ENCODE data around the gene HSPB2. TPM values are rescaled to one million over a fixed set of nuclear protein-coding genes. Genes with fewer than 3 reads are reported as not detected.
A peak's percentile ranks its signal among the peaks of the same experiment; 100 is the strongest.

The HSPB2 gene
- 9.2 TPM for total RNA-seq
- long read RNA-seq, transcript HSPB2-201 (2 exons, 1,335 nt), result major isoform, 8 of 8 reads
- long read RNA-seq, partial matches to known transcripts, result 0 of 8 reads
- long read RNA-seq, other reads (novel, unspliced or antisense), result 0 of 8 reads

- Histone ChIP-seq H3K36me3 (no peaks in the 10 kb centered on the region), H3K27me3 (peaks cover 6% of the 10 kb centered on the region), H3K9me3 (no peaks in the 10 kb centered on the region), H3K4me3 (peak within 1 kb of the TSS; percentile 51), H3K27ac (peak within 1 kb of the TSS; percentile 73), H3K4me1 (no peaks in the 10 kb centered on the region)
- intact Hi-C loops (cut with DNase I), result no loop called here
- TF ChIP-seq CTCF (IDR thresholded peaks at IDR 0.05), result no peak
- no peak for ATAC-seq
- no peak for DNase-seq
Measured at GRCh38 chr11:111912535-111912934, at the start of gene HSPB2. TSS of gene HSPB2 (plus strand) at chr11:111912734. CDS start at chr11:111912830, 96 bp downstream.

GRCh38 chr11:111870113-111870512, 42.4 kb upstream of the HSPB2 start:
- intact Hi-C loops (cut with DNase I), result no loop called here
- Histone ChIP-seq H3K27me3 (no peaks in the 10 kb centered on the region), H3K4me1 (peaks cover 7% of the 10 kb centered on the region), H3K4me3 (peak overlapping the region; percentile 86), H3K9me3 (no peaks in the 10 kb centered on the region), H3K36me3 (peaks cover 33% of the 10 kb centered on the region), H3K27ac (no peak overlapping the region)
- no peak for DNase-seq
- no peak for ATAC-seq
- no peak for TF ChIP-seq CTCF (IDR thresholded peaks at IDR 0.05)

GRCh38 chr11:111870522-111870885, 42.0 kb upstream of the HSPB2 start:
- Histone ChIP-seq H3K4me3 (peak overlapping the region; percentile 86), H3K27ac (peak overlapping the region; percentile 85), H3K4me1 (peaks cover 7% of the 10 kb centered on the region), H3K36me3 (peaks cover 33% of the 10 kb centered on the region), H3K27me3 (no peaks in the 10 kb centered on the region), H3K9me3 (no peaks in the 10 kb centered on the region)
- no peak for ATAC-seq
- TF ChIP-seq CTCF (IDR thresholded peaks at IDR 0.05), result no peak
- no peak for DNase-seq
- intact Hi-C loops (cut with DNase I), result no loop called here

- H3K4me3 ChIP-seq, result peak within 1 kb of the TSS; percentile 86
- no peaks in the 10 kb centered on the region for H3K27me3 ChIP-seq
- H3K9me3 ChIP-seq, result no peaks in the 10 kb centered on the region
- TF ChIP-seq CTCF (IDR thresholded peaks at IDR 0.05), result no peak
- peak within 1 kb of the TSS; percentile 85 for H3K27ac ChIP-seq
- ATAC-seq (peak; percentile 95), DNase-seq (peak; percentile 91)
- intact Hi-C loops (cut with DNase I), result no loop called here
- H3K4me1 ChIP-seq, result peaks cover 7% of the 10 kb centered on the region
- H3K36me3 ChIP-seq, result peaks cover 27% of the 10 kb centered on the region
Measured at GRCh38 chr11:111870886-111871692, 41.4 kb upstream of the HSPB2 start, which contains the start of gene ALG9. TSS of gene ALG9 (minus strand) at chr11:111871581. CDS start at chr11:111871482, 99 bp downstream.

GRCh38 chr11:111871693-111872161, 40.8 kb upstream of the HSPB2 start:
- no peaks in the 10 kb centered on the region for H3K27me3 ChIP-seq
- no peak for TF ChIP-seq CTCF (IDR thresholded peaks at IDR 0.05)
- ATAC-seq (no peak), DNase-seq (no peak)
- peak overlapping the region; percentile 85 for H3K27ac ChIP-seq
- H3K9me3 ChIP-seq, result no peaks in the 10 kb centered on the region
- intact Hi-C loops (cut with DNase I), result no loop called here
- peak overlapping the region; percentile 86 for H3K4me3 ChIP-seq
- peaks cover 7% of the 10 kb centered on the region for H3K4me1 ChIP-seq
- peaks cover 20% of the 10 kb centered on the region for H3K36me3 ChIP-seq
